Measurements from ENCODE around the gene PSG5.

- TF ChIP-seq GABPA (IDR thresholded peaks at IDR 0.05; ENCODE audit: low read depth) (no peak), USF1 (IDR thresholded peaks at IDR 0.05; ENCODE audit: borderline replicate concordance, extremely low read length, insufficient read depth, low read depth, low read length) (no peak), CTCF (IDR thresholded peaks at IDR 0.05 in 2 of 3, conservative IDR thresholded peaks at IDR 0.05 in 1 of 3; ENCODE audit: control insufficient read depth in 2 of 3, extremely low read depth in 1 of 3, insufficient read depth in 1 of 3, low read depth in 3 of 3, low read length in 3 of 3) (no peak), YY1 (IDR thresholded peaks at IDR 0.05; ENCODE audit: low read depth, low read length) (no peak)
Measured at GRCh38 chr19:43124360-43124759, 62.0 kb downstream of the PSG5 start.

All from GM12878 (cell line).